Measurements from ENCODE around the gene IRAK2. TPM values are rescaled to one million over a fixed set of nuclear protein-coding genes. Genes with fewer than 3 reads are reported as not detected.
"Not testable (repeated sequence)": the region's sequence is repeated elsewhere in the genome, so short reads cannot be mapped to it uniquely, and the experiment has no call there.

IRAK2 gene
- total RNA-seq, 5 donors from 2014 or later (not counting 1 experiment from before 2014, with no cell fraction given) = 2.9 to 5.0 (median 3.7) TPM

GRCh38 chr3:10155123-10155472 is 9.6 kb upstream of the IRAK2 start:
- Mint-ChIP-seq H3K27me3 (no peaks in the 10 kb centered on the region), H3K4me3 (no peak overlapping the region), H3K4me1 (peaks cover 0 to 1% (median 0%) of the 10 kb centered on the region in 3 donors), H3K27ac (no peak overlapping the region), H3K36me3 (peaks cover 29% of the 10 kb centered on the region), H3K9me3 (no peaks in the 10 kb centered on the region)
- no peaks in the 10 kb centered on the region for H3K4me1 ChIP-seq (ENCODE audit: control insufficient read depth in 1 of 2, extremely low read depth in 1 of 2, insufficient read depth in 2 of 2, low read length in 2 of 2)
- CTCF ChIA-PET = interaction anchor here in 1 of 2 donors (1.1 kb wide), 1 partner anchor 28 kb away, joined by 3 read pairs; no protein-coding TSS in a partner anchor
- no peak for ATAC-seq (replicated peaks in 1 of 4)
- H3K9me3 ChIP-seq = no peaks in the 10 kb centered on the region
- 91% methylated on average over 1 of the region's 4 CpGs for WGBS (ENCODE audit: insufficient coverage)
- H3K27me3 ChIP-seq (replicated peaks in 1 of 2; ENCODE audit: control insufficient read depth in 2 of 2, extremely low read depth in 1 of 2, insufficient read depth in 2 of 2, low read length in 1 of 2) = no peaks in the 10 kb centered on the region
- no peak overlapping the region for H3K4me3 ChIP-seq (ENCODE audit: control insufficient read depth in 1 of 2, extremely low read depth in 1 of 2, low read length in 1 of 2)
- POLR2A ChIA-PET = interaction anchor here in 1 of 2 donors (0.7 kb wide), 1 partner anchor 107 kb away, joined by 4 read pairs; no protein-coding TSS in a partner anchor
- H3K36me3 ChIP-seq (ENCODE audit: control insufficient read depth in 2 of 2, extremely low read depth in 1 of 2, insufficient read depth in 1 of 2, low read length in 1 of 2) = peaks cover 0 to 34% of the 10 kb centered on the region in 2 donors
- H3K27ac ChIP-seq (ENCODE audit: low read length) = no peak overlapping the region
- no peak for DNase-seq

GRCh38 chr3:10155658-10156057 is 9.1 kb upstream of the IRAK2 start:
- Histone ChIP-seq H3K4me1 (ENCODE audit: control insufficient read depth in 1 of 2, extremely low read depth in 1 of 2, insufficient read depth in 2 of 2, low read length in 2 of 2) (no peaks in the 10 kb centered on the region), H3K4me3 (ENCODE audit: control insufficient read depth in 1 of 2, extremely low read depth in 1 of 2, low read length in 1 of 2) (no peak overlapping the region), H3K27ac (ENCODE audit: low read length) (no peak overlapping the region), H3K27me3 (replicated peaks in 1 of 2; ENCODE audit: control insufficient read depth in 2 of 2, extremely low read depth in 1 of 2, insufficient read depth in 2 of 2, low read length in 1 of 2) (no peaks in the 10 kb centered on the region), H3K36me3 (ENCODE audit: control insufficient read depth in 2 of 2, extremely low read depth in 1 of 2, insufficient read depth in 1 of 2, low read length in 1 of 2) (peaks cover 0 to 29% of the 10 kb centered on the region in 2 donors), H3K9me3 (no peaks in the 10 kb centered on the region)
- ChIA-PET CTCF (interaction anchor here in 1 of 2 donors (1.1 kb wide), 1 partner anchor 28 kb away, joined by 3 read pairs; no protein-coding TSS in a partner anchor), POLR2A (interaction anchor here in 1 of 2 donors (0.7 kb wide), 1 partner anchor 191 kb away, joined by 6 read pairs; no protein-coding TSS in a partner anchor)
- peaks cover 23% of the 10 kb centered on the region for H3K36me3 Mint-ChIP-seq
- ATAC-seq (replicated peaks in 1 of 4) = no peak
- DNase-seq = no peak
- H3K4me3 Mint-ChIP-seq = no peak overlapping the region
- no peaks in the 10 kb centered on the region for H3K9me3 Mint-ChIP-seq
- no CpG with 5 or more reads among the region's 4 CpGs for WGBS (ENCODE audit: insufficient coverage)
- H3K27me3 Mint-ChIP-seq = no peaks in the 10 kb centered on the region
- peak overlapping the region; percentile 6 to 11 for H3K27ac Mint-ChIP-seq
- H3K4me1 Mint-ChIP-seq = peaks cover 0 to 1% (median 0%) of the 10 kb centered on the region in 3 donors

- no peak overlapping the region for H3K27ac ChIP-seq (ENCODE audit: low read length)
- peak overlapping the region in 1 of 2 donors; percentile 39 for H3K27ac Mint-ChIP-seq
- peaks cover 12% of the 10 kb centered on the region for H3K36me3 Mint-ChIP-seq
- ATAC-seq (replicated peaks in 1 of 4) (no peak), DNase-seq (no peak)
- H3K27me3 Mint-ChIP-seq = no peaks in the 10 kb centered on the region
- POLR2A ChIA-PET = interaction anchor here in 1 of 2 donors (0.6 kb wide), 1 partner anchor 107 kb away, joined by 4 read pairs; no protein-coding TSS in a partner anchor
- H3K9me3 Mint-ChIP-seq = no peaks in the 10 kb centered on the region
- H3K36me3 ChIP-seq (ENCODE audit: control insufficient read depth in 2 of 2, extremely low read depth in 1 of 2, insufficient read depth in 1 of 2, low read length in 1 of 2) = peaks cover 0 to 17% of the 10 kb centered on the region in 2 donors
- WGBS (ENCODE audit: insufficient coverage) = no CpG with 5 or more reads among the region's 4 CpGs
- H3K27me3 ChIP-seq (replicated peaks in 1 of 2; ENCODE audit: control insufficient read depth in 2 of 2, extremely low read depth in 1 of 2, insufficient read depth in 2 of 2, low read length in 1 of 2) = no peaks in the 10 kb centered on the region
- no peaks in the 10 kb centered on the region for H3K4me1 Mint-ChIP-seq
- H3K4me3 ChIP-seq (ENCODE audit: control insufficient read depth in 1 of 2, extremely low read depth in 1 of 2, low read length in 1 of 2) = no peak overlapping the region
- H3K4me3 Mint-ChIP-seq = no peak overlapping the region
- no peaks in the 10 kb centered on the region for H3K9me3 ChIP-seq
- H3K4me1 ChIP-seq (ENCODE audit: control insufficient read depth in 1 of 2, extremely low read depth in 1 of 2, insufficient read depth in 2 of 2, low read length in 2 of 2) = no peaks in the 10 kb centered on the region
- CTCF ChIA-PET = no interaction called here
Observed at GRCh38 chr3:10157031-10157430, 7.7 kb upstream of the IRAK2 start.

DNA sequence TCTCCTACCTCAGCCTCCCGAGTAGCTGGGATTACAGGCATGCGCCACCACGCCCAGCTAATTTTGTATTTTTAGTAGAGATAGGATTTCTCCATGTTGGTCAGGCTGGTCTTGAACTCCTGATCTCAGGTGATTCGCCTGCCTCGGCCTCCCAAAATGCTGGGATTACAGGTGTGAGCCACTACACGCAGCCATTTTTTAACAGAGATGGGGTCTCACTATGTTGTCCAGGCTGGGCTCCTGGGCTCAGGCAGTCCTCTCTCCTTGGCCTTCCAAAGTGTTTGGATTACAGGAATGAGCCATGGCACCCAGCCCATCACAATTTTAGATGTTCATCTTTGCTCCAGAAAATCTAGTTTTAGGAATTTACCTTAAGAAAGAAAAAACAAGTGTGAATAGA is 6.2 kb upstream of the IRAK2 start:
- H3K27ac Mint-ChIP-seq; ATAC-seq (replicated peaks in 1 of 4); POLR2A ChIA-PET; DNase-seq; H3K27ac ChIP-seq (ENCODE audit: low read length); H3K27me3 Mint-ChIP-seq; H3K9me3 Mint-ChIP-seq; H3K4me1 ChIP-seq (ENCODE audit: control insufficient read depth in 1 of 2, extremely low read depth in 1 of 2, insufficient read depth in 2 of 2, low read length in 2 of 2); H3K4me3 ChIP-seq (ENCODE audit: control insufficient read depth in 1 of 2, extremely low read depth in 1 of 2, low read length in 1 of 2); H3K9me3 ChIP-seq; H3K36me3 Mint-ChIP-seq; H3K27me3 ChIP-seq (replicated peaks in 1 of 2; ENCODE audit: control insufficient read depth in 2 of 2, extremely low read depth in 1 of 2, insufficient read depth in 2 of 2, low read length in 1 of 2); H3K4me3 Mint-ChIP-seq; H3K4me1 Mint-ChIP-seq; CTCF ChIA-PET: not testable (repeated sequence)
- peaks cover 0 to 12% of the 10 kb centered on the region in 2 donors for H3K36me3 ChIP-seq (ENCODE audit: control insufficient read depth in 2 of 2, extremely low read depth in 1 of 2, insufficient read depth in 1 of 2, low read length in 1 of 2)
- 100% methylated on average over 3 of the region's 6 CpGs for WGBS (ENCODE audit: insufficient coverage)

- no peak overlapping the region for H3K4me3 Mint-ChIP-seq
- peaks cover 0 to 2% of the 10 kb centered on the region in 2 donors for H3K36me3 ChIP-seq (ENCODE audit: control insufficient read depth in 2 of 2, extremely low read depth in 1 of 2, insufficient read depth in 1 of 2, low read length in 1 of 2)
- ATAC-seq (replicated peaks in 1 of 4) = no peak
- no peak overlapping the region for H3K27ac Mint-ChIP-seq
- ChIA-PET CTCF (interaction anchor here in 1 of 2 donors (1.2 kb wide), 1 partner anchor 52 kb away, joined by 3 read pairs; no protein-coding TSS in a partner anchor), POLR2A (no interaction called here)
- peaks cover 3 to 7% (median 7%) of the 10 kb centered on the region in 3 donors for H3K4me1 Mint-ChIP-seq
- no CpG with 5 or more reads among the region's 1 CpG for WGBS (ENCODE audit: insufficient coverage)
- H3K9me3 Mint-ChIP-seq = no peaks in the 10 kb centered on the region
- H3K27ac ChIP-seq (ENCODE audit: low read length) = no peak overlapping the region
- H3K4me3 ChIP-seq (ENCODE audit: control insufficient read depth in 1 of 2, extremely low read depth in 1 of 2, low read length in 1 of 2) = no peak overlapping the region
- no peaks in the 10 kb centered on the region for H3K27me3 ChIP-seq (replicated peaks in 1 of 2; ENCODE audit: control insufficient read depth in 2 of 2, extremely low read depth in 1 of 2, insufficient read depth in 2 of 2, low read length in 1 of 2)
- peaks cover 3 to 9% of the 10 kb centered on the region in 2 experiments for H3K4me1 ChIP-seq (ENCODE audit: control insufficient read depth in 1 of 2, extremely low read depth in 1 of 2, insufficient read depth in 2 of 2, low read length in 2 of 2)
- no peaks in the 10 kb centered on the region for H3K9me3 ChIP-seq
- H3K36me3 Mint-ChIP-seq = no peaks in the 10 kb centered on the region
- DNase-seq = no peak
- no peaks in the 10 kb centered on the region for H3K27me3 Mint-ChIP-seq
Observed at GRCh38 chr3:10160346-10160745, 4.4 kb upstream of the IRAK2 start.

- H3K4me1 Mint-ChIP-seq = peaks cover 6 to 9% (median 8%) of the 10 kb centered on the region in 3 donors
- Histone ChIP-seq H3K4me3 (ENCODE audit: control insufficient read depth in 1 of 2, extremely low read depth in 1 of 2, low read length in 1 of 2) (no peak overlapping the region), H3K27me3 (replicated peaks in 1 of 2; ENCODE audit: control insufficient read depth in 2 of 2, extremely low read depth in 1 of 2, insufficient read depth in 2 of 2, low read length in 1 of 2) (no peaks in the 10 kb centered on the region), H3K4me1 (ENCODE audit: control insufficient read depth in 1 of 2, extremely low read depth in 1 of 2, insufficient read depth in 2 of 2, low read length in 2 of 2) (peaks cover 4 to 15% of the 10 kb centered on the region in 2 experiments), H3K36me3 (ENCODE audit: control insufficient read depth in 2 of 2, extremely low read depth in 1 of 2, insufficient read depth in 1 of 2, low read length in 1 of 2) (no peaks in the 10 kb centered on the region), H3K27ac (ENCODE audit: low read length) (no peak overlapping the region), H3K9me3 (no peaks in the 10 kb centered on the region)
- DNase-seq = no peak
- H3K27me3 Mint-ChIP-seq = no peaks in the 10 kb centered on the region
- WGBS (ENCODE audit: insufficient coverage) = 97% methylated on average over 4 of the region's 6 CpGs
- H3K9me3 Mint-ChIP-seq = no peaks in the 10 kb centered on the region
- ChIA-PET POLR2A (interaction anchor here in 1 of 2 donors (0.6 kb wide), 1 partner anchor 79 kb away, joined by 3 read pairs; no protein-coding TSS in a partner anchor), CTCF (interaction anchor here in 1 of 2 donors (1.2 kb wide), 1 partner anchor 51 kb away, joined by 3 read pairs; no protein-coding TSS in a partner anchor)
- ATAC-seq (replicated peaks in 1 of 4) = no peak
- no peaks in the 10 kb centered on the region for H3K36me3 Mint-ChIP-seq
- H3K27ac Mint-ChIP-seq = no peak overlapping the region
- H3K4me3 Mint-ChIP-seq = no peak overlapping the region
Observed at GRCh38 chr3:10160925-10161324, 3.8 kb upstream of the IRAK2 start.
